Natural killer cell (primary cell): ENCODE data around the gene PPAN. TPM values are rescaled to one million over a fixed set of nuclear protein-coding genes. Genes with fewer than 3 reads are reported as not detected.

Experiments used
- ATAC-seq, 3 donors: fragments of 150-1000 bp in 2 of 3; fragments of 200-7000 bp in 1 of 3; cut with Tn5 transposase; 1 replicate in 1 of 3; 2 replicates in 2 of 3; pipeline ENCODE4 v1.10.0; 2021; ENCODE audit warnings: mild to moderate bottlenecking in 2 of 3, moderate library complexity in 2 of 3
- DNase-seq, 2 donors: peaks; one replicate each; pipeline versions ENCODE4 v3.0.0 to v3.0.0-alpha.2; 2013 to 2021; ENCODE audit warnings: mixed read lengths in 1 of 2
- H3K27ac ChIP-seq: one replicate; pipeline ENCODE4 v1.5.1; 2013; ENCODE audit warnings: mild to moderate bottlenecking, low read length
- H3K27me3 ChIP-seq: one replicate; pipeline ENCODE4 v1.6.1; 2013; ENCODE audit warnings: low read length; ENCODE audit not compliant: control insufficient read depth, insufficient read depth
- H3K36me3 ChIP-seq: one replicate; pipeline ENCODE4 v1.6.1; 2013; ENCODE audit warnings: low read length; ENCODE audit not compliant: control insufficient read depth, insufficient read depth
- H3K4me1 ChIP-seq: one replicate; pipeline ENCODE4 v1.6.1; 2013; ENCODE audit warnings: low read length; ENCODE audit not compliant: control insufficient read depth, insufficient read depth
- H3K4me3 ChIP-seq: one replicate; pipeline ENCODE4 v1.5.1; 2013; ENCODE audit warnings: low read length
- H3K9me3 ChIP-seq: one replicate; pipeline ENCODE4 v1.6.1; 2013; ENCODE audit warnings: low read length; ENCODE audit not compliant: control insufficient read depth, insufficient read depth
- H3K27ac Mint-ChIP-seq, 2 donors: one replicate each; pipeline ENCODE4 v1.8.0; 2022; ENCODE audit warnings: mild to moderate bottlenecking in 2 of 2, mixed read lengths in 2 of 2, moderate library complexity in 1 of 2
- H3K27me3 Mint-ChIP-seq, 2 donors: one replicate each; pipeline ENCODE4 v1.8.0; 2022; ENCODE audit warnings: low read depth in 2 of 2, mixed read lengths in 2 of 2
- H3K36me3 Mint-ChIP-seq: one replicate; pipeline ENCODE4 v1.8.0; 2022; ENCODE audit warnings: mixed read lengths
- H3K4me1 Mint-ChIP-seq, 2 donors: one replicate each; pipeline ENCODE4 v1.8.0; 2022; ENCODE audit warnings: mixed read lengths in 2 of 2
- H3K4me3 Mint-ChIP-seq: one replicate; pipeline ENCODE4 v1.8.0; 2022; ENCODE audit warnings: mild to moderate bottlenecking, moderate library complexity, mixed read lengths
- H3K9me3 Mint-ChIP-seq, 2 donors: one replicate each; pipeline ENCODE4 v1.8.0; 2022; ENCODE audit warnings: mixed read lengths in 2 of 2
- whole genome bisulfite sequencing: methylation state at CpG from one replicate; pipeline ENCODE4 v1.1.7; 2013; ENCODE audit warnings: missing lambda C conversion rate; ENCODE audit not compliant: insufficient coverage; 5-methylcytosine and 5-hydroxymethylcytosine counted together
- intact Hi-C: fragments of 100-400 bp; cut with micrococcal nuclease; formaldehyde crosslinking; loops from one replicate; pipeline ENCODE4 v1.14.2; 2022
- total RNA-seq, 4 donors: library from RNA; stranded (reverse); fragments of 120-200 nt in 1 of 4; gene quantifications; one replicate each; pipeline versions ENCODE4 v1.2.3 to v1.2.4, GENCODE V29; 2013 to 2022
- TF ChIP-seq, protein P1 (sequence below): fragments of 200-600 bp; IDR thresholded peaks from one replicate; pipeline ENCODE4 v1.8.0; 2022; ENCODE audit warnings: antibody characterized with exemption

The PPAN gene
- total RNA-seq, 3 donors from 2014 or later (not counting 1 experiment from before 2014, with no cell fraction given), result 60.0 to 72.2 (median 69.2) TPM

DNA sequence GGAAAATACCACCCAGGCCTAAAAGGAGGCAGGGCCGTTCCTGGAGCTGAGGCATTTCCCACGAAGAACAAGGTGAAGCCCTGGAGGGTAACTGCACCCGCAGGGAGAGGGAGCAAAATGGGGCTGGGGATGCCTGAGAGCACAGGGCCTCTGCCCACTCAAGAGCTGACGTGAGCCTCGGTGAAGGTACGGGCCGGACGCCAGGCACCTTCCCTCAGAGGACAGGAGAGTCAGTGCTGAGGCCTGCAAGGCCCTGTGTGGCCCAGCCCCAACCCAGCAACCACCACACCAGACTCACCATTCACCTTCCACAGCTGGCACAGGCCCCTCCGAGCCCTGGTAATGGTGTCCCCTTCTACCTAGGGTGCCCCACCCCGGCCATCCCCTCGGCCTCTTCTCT, 52.3 kb downstream of the PPAN start:
- intact Hi-C loops, result no loop called here
- Mint-ChIP-seq H3K27ac (peak overlapping the region in 1 of 2 donors; percentile 66), H3K27me3 (no peaks in the 10 kb centered on the region), H3K4me3 (no peak overlapping the region), H3K36me3 (peaks cover 22% of the 10 kb centered on the region), H3K4me1 (peaks cover 0 to 8% of the 10 kb centered on the region in 2 donors), H3K9me3 (no peaks in the 10 kb centered on the region)
- H3K4me3 ChIP-seq, result no peak overlapping the region
- peaks cover 80% of the 10 kb centered on the region for H3K36me3 ChIP-seq
- WGBS, result 97% methylated on average over 11 of the region's 11 CpGs
- DNase-seq (no peak), ATAC-seq (no peak)
- TF ChIP-seq, protein P1, sequence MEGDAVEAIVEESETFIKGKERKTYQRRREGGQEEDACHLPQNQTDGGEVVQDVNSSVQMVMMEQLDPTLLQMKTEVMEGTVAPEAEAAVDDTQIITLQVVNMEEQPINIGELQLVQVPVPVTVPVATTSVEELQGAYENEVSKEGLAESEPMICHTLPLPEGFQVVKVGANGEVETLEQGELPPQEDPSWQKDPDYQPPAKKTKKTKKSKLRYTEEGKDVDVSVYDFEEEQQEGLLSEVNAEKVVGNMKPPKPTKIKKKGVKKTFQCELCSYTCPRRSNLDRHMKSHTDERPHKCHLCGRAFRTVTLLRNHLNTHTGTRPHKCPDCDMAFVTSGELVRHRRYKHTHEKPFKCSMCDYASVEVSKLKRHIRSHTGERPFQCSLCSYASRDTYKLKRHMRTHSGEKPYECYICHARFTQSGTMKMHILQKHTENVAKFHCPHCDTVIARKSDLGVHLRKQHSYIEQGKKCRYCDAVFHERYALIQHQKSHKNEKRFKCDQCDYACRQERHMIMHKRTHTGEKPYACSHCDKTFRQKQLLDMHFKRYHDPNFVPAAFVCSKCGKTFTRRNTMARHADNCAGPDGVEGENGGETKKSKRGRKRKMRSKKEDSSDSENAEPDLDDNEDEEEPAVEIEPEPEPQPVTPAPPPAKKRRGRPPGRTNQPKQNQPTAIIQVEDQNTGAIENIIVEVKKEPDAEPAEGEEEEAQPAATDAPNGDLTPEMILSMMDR, result no peak
- no peak overlapping the region for H3K27ac ChIP-seq
- H3K9me3 ChIP-seq, result no peaks in the 10 kb centered on the region
- H3K27me3 ChIP-seq, result no peaks in the 10 kb centered on the region
- H3K4me1 ChIP-seq, result no peaks in the 10 kb centered on the region

DNA sequence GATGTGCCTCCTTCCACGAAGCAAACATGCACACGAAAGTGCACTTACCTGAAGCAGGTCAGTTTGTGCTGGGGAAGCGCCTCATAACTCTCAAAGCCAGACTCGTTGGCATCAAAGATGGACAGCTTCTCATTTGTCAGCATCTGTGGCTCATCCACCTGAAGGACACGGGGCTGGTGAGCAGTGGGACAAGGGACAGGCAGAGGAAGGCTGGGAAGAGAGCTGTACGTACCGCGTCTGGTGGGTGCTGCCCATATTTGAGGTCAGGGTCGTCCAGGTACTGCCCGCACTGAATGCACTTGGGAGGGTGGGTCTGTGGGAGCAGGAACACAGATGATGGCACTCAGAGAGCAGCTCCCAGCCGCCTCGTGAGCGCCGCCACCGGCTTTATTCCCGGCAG, 53.4 kb downstream of the PPAN start:
- Histone ChIP-seq H3K27ac (no peak overlapping the region), H3K36me3 (peaks cover 79% of the 10 kb centered on the region), H3K27me3 (no peaks in the 10 kb centered on the region), H3K9me3 (no peaks in the 10 kb centered on the region), H3K4me1 (no peaks in the 10 kb centered on the region), H3K4me3 (no peak overlapping the region)
- Mint-ChIP-seq H3K36me3 (peaks cover 12% of the 10 kb centered on the region), H3K4me1 (peaks cover 0 to 8% of the 10 kb centered on the region in 2 donors), H3K27ac (no peak overlapping the region), H3K9me3 (no peaks in the 10 kb centered on the region), H3K4me3 (no peak overlapping the region), H3K27me3 (no peaks in the 10 kb centered on the region)
- TF ChIP-seq, protein P1, result no peak
- ATAC-seq (no peak), DNase-seq (no peak)
- WGBS, result 97% methylated on average over 16 of the region's 16 CpGs
- intact Hi-C loops, result no loop called here

Other genes starting within 250 kb of the PPAN start
- 1 to 10 TPM; 1.5 to 3.3 (median 2.0) TPM for gene OLFM2, start 169.8 kb upstream of the PPAN start, total RNA-seq
- 1 to 10 TPM in 1 of 3 donors, under 1 TPM in 2; 0.33 to 6.6 (median 0.63) TPM for gene COL5A3, start 95.9 kb upstream of the PPAN start, total RNA-seq
- not detected for gene RDH8, start 92.9 kb upstream of the PPAN start, total RNA-seq
- 100 to 1,000 TPM; 107 to 111 (median 107) TPM for gene SHFL, start 20.0 kb upstream of the PPAN start, total RNA-seq
- gene ANGPTL6, start 3.7 kb upstream of the PPAN start, total RNA-seq, result 1 to 10 TPM; 2.9 to 5.5 (median 3.3) TPM
- 10 to 100 TPM; 44.1 to 52.3 (median 51.0) TPM for gene P2RY11, start 5.3 kb downstream of the PPAN start, total RNA-seq
- gene EIF3G, start 13.5 kb downstream of the PPAN start, total RNA-seq, result 100 to 1,000 TPM; 377 to 471 (median 423) TPM
- gene DNMT1, start 88.6 kb downstream of the PPAN start, total RNA-seq, result 100 to 1,000 TPM; 266 to 323 (median 275) TPM
- 10 to 100 TPM in 1 of 3 donors, 1 to 10 TPM in 2; 6.8 to 12.6 (median 9.5) TPM for gene S1PR2, start 125.0 kb downstream of the PPAN start, total RNA-seq
- gene MRPL4, start 145.9 kb downstream of the PPAN start, total RNA-seq, result 10 to 100 TPM; 34.5 to 41.6 (median 40.2) TPM
- 10 to 100 TPM; 33.1 to 73.7 (median 56.5) TPM for gene ICAM1, start 164.8 kb downstream of the PPAN start, total RNA-seq
- gene ICAM4, start 180.6 kb downstream of the PPAN start, total RNA-seq, result 1 to 10 TPM; 1.3 to 3.6 (median 3.0) TPM
- 1 to 10 TPM; 1.1 to 1.6 (median 1.5) TPM for gene ICAM5, start 183.6 kb downstream of the PPAN start, total RNA-seq
- 1 to 10 TPM; 1.4 to 2.2 (median 1.9) TPM for gene ZGLP1, start 203.5 kb downstream of the PPAN start, total RNA-seq
- 1 to 10 TPM; 1.7 to 4.1 (median 4.0) TPM for gene FDX2, start 209.7 kb downstream of the PPAN start, total RNA-seq
- gene RAVER1, start 227.2 kb downstream of the PPAN start, total RNA-seq, result 10 to 100 TPM; 42.5 to 64.3 (median 55.9) TPM
- gene ICAM3, start 233.3 kb downstream of the PPAN start, total RNA-seq, result 100 to 1,000 TPM; 189 to 224 (median 199) TPM